Pancreas (tissue), 10 donors: ENCODE measurements around the gene ZNF362. TPM values are rescaled to one million over a fixed set of nuclear protein-coding genes. Genes with fewer than 3 reads are reported as not detected.

Experiments used
- ATAC-seq, 4 donors: fragments of 200-7000 bp; cut with Tn5 transposase; one replicate each; pipeline versions ENCODE4 v1.8.0 to v1.9.1; 2020; ENCODE audit warnings: mild to moderate bottlenecking in 4 of 4, moderate library complexity in 4 of 4
- DNase-seq, 6 donors: peaks; one replicate each; pipeline ENCODE4 v3.0.0-alpha.2; 2020
- FAIRE-seq: peaks from 2 replicates; lab custom pipeline; 2012; peaks lifted over from hg19 to GRCh38; lab: Jason Lieb, UNC
- H3K27ac ChIP-seq, 4 donors: fragments of 200-600 bp; sonication (generic); 1 replicate in 3 of 4; 2 replicates in 1 of 4; pipeline versions ENCODE4 v1.5.0 to v1.8.0; 2020
- H3K27me3 ChIP-seq, 4 donors: fragments of 200-600 bp; one replicate each; pipeline ENCODE4 v1.8.0; 2021
- H3K36me3 ChIP-seq, 3 donors: fragments of 200-600 bp; sonication (generic) in 1 of 3; one replicate each; pipeline versions ENCODE4 v1.5.0 to v1.8.0; 2020 to 2021
- H3K4me1 ChIP-seq, 3 donors: fragments of 200-600 bp; one replicate each; pipeline ENCODE4 v1.8.0; 2021
- H3K4me3 ChIP-seq, 4 donors: fragments of 200-600 bp; sonication (generic) in 2 of 4; one replicate each; pipeline versions ENCODE4 v1.5.0 to v1.8.0; 2020 to 2021
- H3K9me3 ChIP-seq, 4 donors: fragments of 200-600 bp; one replicate each; pipeline ENCODE4 v1.8.0; 2021
- WGBS, 2 donors: extraction: QIAGEN DNeasy Blood & Tissue Kit; methylation state at CpG; one replicate each; pipeline ENCODE4 v1.1.7; 2013; 5-methylcytosine and 5-hydroxymethylcytosine counted together
- intact Hi-C, 3 donors: fragments of 100-400 bp; cut with DNase I; formaldehyde crosslinking; loops; one replicate each; pipeline versions ENCODE4 v1.11.1 to v1.14.2; 2022
- polyA plus RNA-seq, 2 donors: library from polyadenylated mRNA; stranded (reverse); fragments of 200-250 nt; gene quantifications; one replicate each; pipeline ENCODE4 v1.2.3, GENCODE V29; 2013
- total RNA-seq, 6 donors: library from RNA; stranded (reverse); fragmentation: NEBNext Ultra II Directional in 4 of 6; extraction: Animal tissue kit (Norgen Biotek cat#: 25700) in 4 of 6; gene quantifications; one replicate each; pipeline versions ENCODE4 v1.2.1 to v1.2.4, GENCODE V29; 2021 to 2023
- TF ChIP-seq, protein P1 (sequence below), 4 donors: fragments of 200-600 bp; sonication (generic) in 3 of 4; IDR thresholded peaks; one replicate each; pipeline versions ENCODE4 v1.5.0 to v1.8.0; 2021; ENCODE audit warnings: antibody characterized with exemption in 4 of 4
- donor health status: healthy with polysubstance abuse.
- donor health status: DM: no; HTN: no; CAD: no; lungs with moderate emphysema.
- donor health status: DM: no; HTN: no; CAD: no.
- donor health status: control.
- donor health status: control.
- donor health status: Bipolar disorder and iron deficiency.
- donor health status: DM: yes; HTN: yes; CAD: no.
- donor health status: DM: no; HTN: no; CAD: no.
- donor health status: DM: no; HTN: no; CAD: no.
- donor health status: DM: yes; HTN: yes; CAD: no.

ZNF362 gene
- total and polyA plus RNA-seq, 8 donors: 11.8 to 19.7 (median 13.9) TPM

DNA sequence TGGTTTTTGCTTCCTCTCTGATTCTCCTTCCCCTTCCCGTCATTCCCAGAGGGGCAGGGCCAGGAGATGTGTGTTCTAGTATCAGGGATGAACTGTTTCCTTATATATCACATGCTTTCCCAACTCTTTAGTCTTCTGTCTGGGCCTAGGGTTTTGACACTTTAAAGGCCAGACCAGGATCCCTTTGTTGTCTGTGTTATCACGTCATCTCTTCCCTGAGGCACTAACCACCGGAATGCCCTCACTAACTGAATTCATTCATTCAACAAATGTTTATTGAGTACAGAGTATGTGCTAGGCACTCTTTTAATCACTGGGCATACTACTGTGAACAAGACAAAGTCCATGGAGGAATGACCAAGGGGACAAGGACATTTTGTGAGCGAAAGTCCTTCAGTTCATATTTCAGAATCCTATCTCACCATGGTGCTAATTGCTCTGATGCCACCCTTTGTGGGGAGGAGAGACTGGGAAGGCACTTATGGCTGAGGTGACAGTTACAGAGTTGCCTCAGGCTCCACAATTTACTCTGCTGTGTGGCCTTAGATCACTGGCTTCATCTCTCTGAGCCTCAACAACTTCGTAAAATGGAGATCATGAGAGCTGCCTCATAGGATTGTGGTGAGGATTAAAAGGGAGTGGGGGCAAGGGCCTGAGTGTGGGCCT lies 12.0 kb upstream of the ZNF362 start:
- TF ChIP-seq, protein P1, sequence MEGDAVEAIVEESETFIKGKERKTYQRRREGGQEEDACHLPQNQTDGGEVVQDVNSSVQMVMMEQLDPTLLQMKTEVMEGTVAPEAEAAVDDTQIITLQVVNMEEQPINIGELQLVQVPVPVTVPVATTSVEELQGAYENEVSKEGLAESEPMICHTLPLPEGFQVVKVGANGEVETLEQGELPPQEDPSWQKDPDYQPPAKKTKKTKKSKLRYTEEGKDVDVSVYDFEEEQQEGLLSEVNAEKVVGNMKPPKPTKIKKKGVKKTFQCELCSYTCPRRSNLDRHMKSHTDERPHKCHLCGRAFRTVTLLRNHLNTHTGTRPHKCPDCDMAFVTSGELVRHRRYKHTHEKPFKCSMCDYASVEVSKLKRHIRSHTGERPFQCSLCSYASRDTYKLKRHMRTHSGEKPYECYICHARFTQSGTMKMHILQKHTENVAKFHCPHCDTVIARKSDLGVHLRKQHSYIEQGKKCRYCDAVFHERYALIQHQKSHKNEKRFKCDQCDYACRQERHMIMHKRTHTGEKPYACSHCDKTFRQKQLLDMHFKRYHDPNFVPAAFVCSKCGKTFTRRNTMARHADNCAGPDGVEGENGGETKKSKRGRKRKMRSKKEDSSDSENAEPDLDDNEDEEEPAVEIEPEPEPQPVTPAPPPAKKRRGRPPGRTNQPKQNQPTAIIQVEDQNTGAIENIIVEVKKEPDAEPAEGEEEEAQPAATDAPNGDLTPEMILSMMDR (IDR thresholded peaks at IDR 0.05): no peak
- Histone ChIP-seq H3K36me3 (no peaks in the 10 kb centered on the region), H3K4me3 (no peak overlapping the region), H3K27me3 (no peaks in the 10 kb centered on the region), H3K9me3 (no peaks in the 10 kb centered on the region), H3K27ac (no peak overlapping the region), H3K4me1 (no peaks in the 10 kb centered on the region)
- ATAC-seq (no peak), DNase-seq (no peak), FAIRE-seq (no peak)
- 84 to 88% methylated on average over 5 of the region's 5 CpGs for WGBS, 2 donors
- intact Hi-C loops: no loop called here

DNA sequence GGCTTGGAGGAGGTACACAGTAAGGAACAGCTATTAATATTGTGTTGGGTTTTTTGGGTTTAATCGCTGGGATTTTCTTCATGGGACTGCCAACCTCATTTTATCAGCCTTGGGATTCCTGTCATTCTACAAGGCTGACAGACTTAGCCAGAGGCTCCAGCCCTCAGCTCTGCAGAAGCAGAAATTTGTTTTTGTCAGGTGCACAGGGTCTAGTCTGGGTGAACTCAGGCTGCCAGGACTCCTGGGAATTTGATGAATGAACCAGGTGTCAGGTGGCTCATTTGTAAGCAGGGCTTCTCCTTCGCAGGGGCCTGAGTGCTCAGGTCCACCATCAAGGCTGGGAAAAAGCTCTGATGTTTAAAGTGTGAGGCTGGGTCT lies 11.5 kb upstream of the ZNF362 start:
- TF ChIP-seq, protein P1 (IDR thresholded peaks at IDR 0.05): no peak
- no peaks in the 10 kb centered on the region for H3K27me3 ChIP-seq
- H3K27ac ChIP-seq: no peak overlapping the region
- intact Hi-C loops: no loop called here
- DNase-seq (no peak), FAIRE-seq (no peak), ATAC-seq (no peak)
- H3K9me3 ChIP-seq: no peaks in the 10 kb centered on the region
- H3K4me1 ChIP-seq: no peaks in the 10 kb centered on the region
- H3K36me3 ChIP-seq: no peaks in the 10 kb centered on the region
- no peak overlapping the region for H3K4me3 ChIP-seq
- WGBS, 2 donors: 48 to 52% methylated on average over 2 of the region's 2 CpGs

DNA sequence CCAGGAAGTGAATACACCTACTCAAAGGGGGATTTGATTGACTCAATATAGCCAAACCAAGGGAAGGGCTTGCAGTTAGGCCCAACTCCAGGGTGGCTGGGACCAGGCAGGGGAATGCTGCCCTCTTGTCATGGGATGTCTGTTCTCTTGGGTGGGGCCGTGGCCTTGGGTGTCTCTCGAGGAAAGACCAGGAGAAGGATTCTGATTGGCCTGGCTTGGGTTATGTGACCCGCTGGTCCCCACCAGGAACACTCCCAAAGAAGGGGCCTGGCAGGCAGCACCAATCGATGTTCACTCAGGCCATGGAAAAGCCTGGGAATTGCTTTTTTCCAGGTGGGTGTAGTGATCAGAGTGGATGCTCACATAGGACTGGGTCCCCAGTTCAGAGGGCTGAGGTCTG lies 10.1 kb upstream of the ZNF362 start:
- no peak for ATAC-seq
- no peaks in the 10 kb centered on the region for H3K36me3 ChIP-seq
- H3K9me3 ChIP-seq: no peaks in the 10 kb centered on the region
- no peaks in the 10 kb centered on the region for H3K4me1 ChIP-seq
- FAIRE-seq: no peak
- H3K27me3 ChIP-seq: no peaks in the 10 kb centered on the region
- H3K27ac ChIP-seq: no peak overlapping the region
- no peak for DNase-seq
- TF ChIP-seq, protein P1 (IDR thresholded peaks at IDR 0.05): no peak
- WGBS, 2 donors: 64 to 65% methylated on average over 4 of the region's 4 CpGs
- no peak overlapping the region for H3K4me3 ChIP-seq
- intact Hi-C loops: no loop called here

DNA sequence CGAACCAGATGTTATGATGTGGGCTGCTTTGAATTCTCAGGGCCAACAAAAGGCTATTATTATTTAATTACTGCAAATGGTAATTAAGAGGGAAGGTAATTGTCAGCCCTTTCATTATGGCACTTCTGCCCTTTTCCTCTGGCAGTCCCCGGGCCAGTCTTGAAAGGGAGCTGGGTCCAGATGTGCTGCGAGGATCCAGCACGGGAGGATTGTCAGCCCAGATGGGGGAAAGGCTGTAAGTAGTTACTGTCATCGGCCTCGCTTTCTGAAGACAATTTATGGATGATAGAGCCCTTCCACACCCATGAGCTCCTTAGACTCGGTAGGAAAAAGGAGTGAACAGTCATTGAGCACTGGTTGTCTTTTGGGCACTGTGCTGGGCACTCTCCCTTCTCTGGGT lies 8.7 kb upstream of the ZNF362 start:
- Histone ChIP-seq H3K9me3 (no peaks in the 10 kb centered on the region), H3K36me3 (no peaks in the 10 kb centered on the region), H3K27me3 (no peaks in the 10 kb centered on the region), H3K4me3 (no peak overlapping the region), H3K27ac (no peak overlapping the region), H3K4me1 (no peaks in the 10 kb centered on the region)
- WGBS, 2 donors: 71 to 83% methylated on average over 7 of the region's 7 CpGs
- intact Hi-C loops: no loop called here
- TF ChIP-seq, protein P1 (IDR thresholded peaks at IDR 0.05): no peak
- FAIRE-seq (no peak), ATAC-seq (no peak), DNase-seq (no peak)

DNA sequence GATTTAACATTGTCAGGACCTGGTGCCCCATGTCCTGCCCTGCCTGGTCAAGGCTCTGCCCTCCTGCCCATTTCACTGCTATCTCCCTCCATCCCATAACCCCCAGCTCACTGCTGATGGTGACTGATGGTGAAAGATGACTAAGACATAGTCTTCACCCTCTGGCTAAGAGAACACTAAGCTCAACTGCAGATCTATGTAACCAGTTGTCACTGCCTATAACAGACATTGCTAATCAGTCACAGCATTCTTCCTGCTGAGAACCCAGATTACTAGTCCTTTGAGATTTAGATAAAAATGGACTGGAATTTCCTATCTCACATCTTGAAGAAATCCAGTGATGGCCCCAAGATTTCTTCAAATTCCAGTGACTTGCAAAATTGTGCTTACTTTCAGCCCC lies 8.0 kb upstream of the ZNF362 start:
- no peaks in the 10 kb centered on the region for H3K4me1 ChIP-seq
- intact Hi-C loops: no loop called here
- no peak overlapping the region for H3K4me3 ChIP-seq
- no peaks in the 10 kb centered on the region for H3K36me3 ChIP-seq
- no peak for DNase-seq
- TF ChIP-seq, protein P1 (IDR thresholded peaks at IDR 0.05): no peak
- H3K27me3 ChIP-seq: no peaks in the 10 kb centered on the region
- no peak for ATAC-seq
- no peak overlapping the region for H3K27ac ChIP-seq
- no peaks in the 10 kb centered on the region for H3K9me3 ChIP-seq
- FAIRE-seq: no peak
